Activated T-cell treated with anti-CD3 and anti-CD28 coated beads for 4 hours (primary cell): ENCODE measurements around the gene SLC8A2.
"Not testable (repeated sequence)": the region's sequence is repeated elsewhere in the genome, so short reads cannot be mapped to it uniquely, and the experiment has no call there.

ENCODE experiments used
- DNase-seq: peaks from one replicate; pipeline ENCODE4 v3.0.0-alpha.2; 2020

Gene SLC8A2

DNA sequence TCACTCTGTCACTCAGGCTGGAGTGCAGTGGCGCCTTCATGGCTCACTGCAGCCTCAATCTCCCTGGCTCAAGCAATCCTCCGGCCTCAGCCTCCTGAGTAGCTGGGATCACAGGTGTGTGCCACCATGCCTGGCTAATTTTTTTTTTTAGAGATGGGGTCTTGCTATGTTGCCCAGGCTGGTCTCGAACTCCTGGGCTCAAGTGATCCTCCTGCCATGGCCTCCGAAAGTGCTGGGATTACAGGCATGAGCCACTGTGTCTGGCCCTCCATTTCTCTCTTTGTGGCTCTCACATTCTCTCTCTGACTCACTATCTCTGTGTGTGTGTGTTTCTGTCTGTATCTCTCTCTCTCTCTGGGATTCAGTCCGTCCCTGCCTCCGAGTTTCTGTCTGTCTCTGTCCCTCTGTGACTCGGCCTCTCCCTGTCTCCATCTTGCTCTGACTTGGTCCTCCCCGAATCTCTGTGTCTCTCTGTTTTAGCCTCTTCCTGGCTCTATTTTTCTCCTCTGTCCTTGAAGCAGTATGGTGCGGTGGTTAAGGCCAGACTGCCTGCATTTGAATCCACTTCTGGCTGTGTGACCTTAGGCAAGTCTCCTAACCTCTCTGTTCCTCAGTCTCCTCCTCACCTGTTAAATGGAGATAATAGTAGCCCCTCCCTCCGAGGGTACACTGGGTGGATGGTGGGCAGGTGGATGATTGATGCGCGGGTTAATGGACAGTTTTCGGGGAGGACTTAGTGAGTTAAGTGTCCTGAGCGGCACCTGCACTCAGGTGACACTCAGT lies 63.3 kb downstream of the SLC8A2 start:
- DNase-seq, result no peak

DNA sequence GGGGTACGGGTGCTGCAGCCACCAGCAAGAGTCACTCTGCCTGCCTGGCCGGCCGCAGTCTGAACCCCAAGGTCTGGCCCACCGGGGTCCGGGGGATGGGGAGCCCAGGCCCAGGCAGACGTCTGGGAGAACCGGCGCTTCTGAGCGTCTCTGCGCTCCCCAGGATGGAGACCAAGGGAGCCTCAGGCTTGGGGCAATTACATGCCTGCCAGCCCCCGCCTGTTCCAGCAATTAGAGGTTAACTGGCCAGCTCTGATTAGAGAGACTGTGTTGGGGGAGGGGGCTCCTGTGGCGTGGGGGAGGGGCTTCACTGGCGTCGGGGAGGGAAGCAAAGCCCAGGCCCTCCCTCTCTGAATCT lies 64.3 kb downstream of the SLC8A2 start:
- DNase-seq, result no peak

DNA sequence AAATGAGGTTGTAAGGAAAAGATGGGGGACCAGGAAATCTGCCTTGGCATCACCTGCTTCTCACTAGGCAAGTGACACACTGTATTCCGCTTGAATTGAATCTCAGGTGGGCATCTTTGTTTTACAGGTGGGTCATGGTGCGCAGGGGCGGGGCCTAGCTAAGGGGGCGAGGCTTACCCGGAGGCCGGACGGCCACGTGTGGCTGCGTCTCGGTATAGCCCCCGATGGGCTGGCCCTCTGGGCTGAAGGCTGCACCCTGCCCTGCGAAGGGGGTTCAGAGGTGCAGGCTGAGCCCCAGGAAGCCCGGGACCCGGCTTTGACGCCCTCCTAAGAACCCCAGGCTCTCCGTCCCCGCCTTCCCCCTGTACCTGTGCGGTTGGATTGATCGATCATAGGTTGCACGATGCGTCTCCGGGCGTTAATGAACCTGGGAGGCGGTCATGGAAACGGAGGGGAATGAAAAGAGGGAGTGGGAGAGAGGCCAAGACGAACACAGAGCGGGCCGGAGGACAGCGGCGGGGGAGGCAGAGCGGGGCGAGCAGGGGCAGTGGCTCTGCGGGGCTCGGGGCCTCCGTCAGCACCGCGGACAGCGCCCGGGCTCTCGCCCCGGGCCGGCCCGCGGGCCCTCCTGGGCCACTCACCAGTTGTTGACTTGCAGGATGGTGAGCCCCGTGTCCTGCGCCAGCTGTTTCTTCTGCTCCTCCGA lies 64.8 kb downstream of the SLC8A2 start:
- no peak for DNase-seq

DNA sequence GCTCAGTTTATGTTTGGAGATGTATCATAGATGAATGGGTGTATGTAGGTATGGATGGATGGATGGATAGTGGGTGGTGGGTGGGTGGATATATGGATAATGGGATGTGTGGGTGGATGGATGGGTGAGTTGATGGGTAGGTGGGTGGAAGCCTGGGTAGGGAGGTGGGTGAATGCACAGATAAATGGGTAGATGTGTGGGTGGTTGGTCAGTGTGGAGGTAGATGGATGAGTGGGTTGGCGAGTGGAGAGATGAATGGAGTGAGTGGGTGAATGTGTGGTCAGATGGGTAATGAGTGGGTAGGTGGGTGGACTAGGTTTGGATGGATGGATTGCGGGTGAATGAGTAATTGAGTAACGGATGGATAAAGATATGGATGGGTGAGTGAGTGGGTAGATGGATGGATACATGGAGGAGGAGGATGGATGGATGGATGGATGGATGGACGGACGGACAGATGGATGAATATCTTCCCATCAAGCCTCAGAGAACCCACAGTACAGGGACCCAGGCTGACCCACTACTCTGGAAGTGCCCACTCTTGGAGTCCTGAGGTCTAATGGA lies 65.8 kb downstream of the SLC8A2 start:
- no peak for DNase-seq

DNA sequence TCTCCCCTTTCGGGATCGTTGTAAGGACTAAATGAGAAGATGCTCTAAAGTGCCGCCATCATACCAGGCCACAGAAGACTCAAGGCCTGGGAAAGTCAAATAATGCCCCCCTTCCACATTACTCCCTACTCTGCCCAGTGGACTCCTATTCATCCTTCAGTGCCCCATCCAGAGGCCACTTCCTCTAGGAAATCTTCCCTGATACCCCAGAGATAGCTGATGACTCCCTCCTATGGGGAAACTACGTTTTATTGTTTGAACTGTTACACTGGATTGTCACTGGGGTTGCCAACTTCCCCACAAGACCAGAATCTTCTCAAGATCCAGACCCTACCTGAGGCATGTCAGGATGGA lies 66.5 kb downstream of the SLC8A2 start:
- no peak for DNase-seq

DNA sequence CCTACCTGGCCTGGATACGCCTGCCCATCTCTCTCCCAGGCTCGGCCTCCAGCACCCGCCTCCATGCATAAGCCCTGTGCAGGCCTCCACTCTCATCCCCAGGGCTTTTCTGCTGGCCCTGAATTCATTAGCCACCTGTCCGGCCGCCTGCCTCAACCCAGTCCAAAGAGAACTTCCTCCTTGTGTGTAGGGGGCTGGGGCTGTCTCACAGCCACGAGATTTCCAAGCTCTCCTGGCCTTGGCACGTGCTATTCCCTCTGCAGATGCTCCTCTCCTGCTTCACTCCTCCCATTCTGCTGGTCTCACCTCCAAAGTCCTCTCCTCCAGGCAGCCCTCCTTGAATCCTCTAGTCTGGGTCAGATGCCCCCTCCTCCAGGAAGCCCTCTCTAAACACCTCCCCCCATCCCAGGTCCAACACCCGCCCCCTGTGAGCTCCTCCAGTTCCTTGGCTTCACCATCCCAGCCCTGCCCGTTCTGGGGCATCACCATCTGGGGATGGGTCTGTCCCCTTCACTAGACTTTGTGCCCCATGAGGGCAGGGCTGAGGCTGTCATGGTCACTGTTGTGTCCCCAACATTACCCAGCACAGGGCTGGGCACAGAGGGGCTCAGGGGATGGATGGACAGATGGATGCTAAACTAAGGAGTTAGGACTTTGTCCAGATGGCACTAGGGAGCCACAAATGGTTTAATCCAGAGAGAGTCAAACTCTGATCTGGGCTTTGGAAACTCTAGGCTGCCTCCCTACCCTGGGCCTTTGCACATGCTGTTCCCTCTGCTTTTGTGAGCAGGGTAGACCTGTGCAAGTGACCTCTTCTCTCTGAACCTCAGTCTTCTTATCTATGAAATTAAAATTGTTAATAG lies 67.1 kb downstream of the SLC8A2 start:
- DNase-seq, result no peak

DNA sequence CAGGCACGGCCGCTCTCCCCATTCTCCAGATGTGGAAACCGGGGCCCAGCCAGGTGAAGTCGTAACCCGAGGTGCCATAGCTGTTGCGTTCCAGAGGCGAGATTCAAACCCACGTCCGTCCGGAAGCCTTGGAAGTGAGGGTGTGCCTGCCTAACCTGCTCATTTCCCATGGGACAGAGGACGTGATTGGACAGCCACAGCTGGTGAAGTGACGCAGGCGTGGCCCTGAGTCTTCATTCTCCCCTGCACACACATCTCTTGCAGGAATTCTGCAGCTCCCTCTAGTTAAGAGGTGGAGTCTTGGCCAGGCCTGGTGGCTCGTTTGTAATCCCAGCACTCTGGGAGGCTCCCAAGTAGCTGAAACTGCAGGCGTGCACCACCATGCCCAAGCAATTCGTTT lies 69.2 kb downstream of the SLC8A2 start:
- DNase-seq, result no peak

DNA sequence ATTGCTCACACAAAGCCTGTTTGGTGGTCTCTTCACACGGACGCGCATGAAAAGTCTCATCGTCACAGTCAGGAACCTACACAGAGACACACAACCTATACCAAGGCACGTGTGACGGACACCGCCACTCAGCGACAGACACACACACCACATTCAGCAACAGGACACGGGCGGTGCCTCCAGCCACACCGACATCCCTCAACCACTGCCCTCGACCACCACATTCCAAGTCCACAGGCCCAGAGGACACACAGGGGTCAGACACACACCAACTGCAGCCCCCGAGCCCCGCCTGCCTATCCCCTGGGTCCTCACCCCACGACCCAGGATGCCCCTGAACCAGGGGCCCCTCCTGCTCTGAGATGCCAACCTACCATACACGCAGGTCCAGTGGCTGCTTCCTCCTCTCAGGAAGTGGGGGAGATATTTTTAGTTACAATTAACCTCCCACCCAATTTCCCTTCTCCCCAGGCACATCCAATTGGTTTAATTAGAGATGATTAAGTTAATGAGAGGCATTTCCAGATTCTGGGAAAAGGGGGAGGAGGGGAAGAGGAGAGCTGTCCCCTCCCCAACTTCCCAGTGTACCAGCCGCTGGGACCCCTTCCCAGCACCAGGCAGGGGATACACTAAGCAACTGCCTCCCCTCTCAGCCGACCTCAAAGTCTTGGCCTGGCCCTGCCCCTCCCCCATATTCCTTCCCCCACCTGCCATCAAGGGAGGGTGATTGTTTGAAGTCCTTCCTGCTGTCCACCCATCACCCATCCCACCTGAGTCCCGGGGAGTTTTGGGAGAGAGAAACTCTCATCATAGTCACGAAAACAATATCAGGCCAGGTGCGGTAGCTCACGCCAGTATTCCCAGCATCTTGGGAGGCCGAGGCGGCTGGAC lies 72.7 kb downstream of the SLC8A2 start:
- DNase-seq, result no peak

DNA sequence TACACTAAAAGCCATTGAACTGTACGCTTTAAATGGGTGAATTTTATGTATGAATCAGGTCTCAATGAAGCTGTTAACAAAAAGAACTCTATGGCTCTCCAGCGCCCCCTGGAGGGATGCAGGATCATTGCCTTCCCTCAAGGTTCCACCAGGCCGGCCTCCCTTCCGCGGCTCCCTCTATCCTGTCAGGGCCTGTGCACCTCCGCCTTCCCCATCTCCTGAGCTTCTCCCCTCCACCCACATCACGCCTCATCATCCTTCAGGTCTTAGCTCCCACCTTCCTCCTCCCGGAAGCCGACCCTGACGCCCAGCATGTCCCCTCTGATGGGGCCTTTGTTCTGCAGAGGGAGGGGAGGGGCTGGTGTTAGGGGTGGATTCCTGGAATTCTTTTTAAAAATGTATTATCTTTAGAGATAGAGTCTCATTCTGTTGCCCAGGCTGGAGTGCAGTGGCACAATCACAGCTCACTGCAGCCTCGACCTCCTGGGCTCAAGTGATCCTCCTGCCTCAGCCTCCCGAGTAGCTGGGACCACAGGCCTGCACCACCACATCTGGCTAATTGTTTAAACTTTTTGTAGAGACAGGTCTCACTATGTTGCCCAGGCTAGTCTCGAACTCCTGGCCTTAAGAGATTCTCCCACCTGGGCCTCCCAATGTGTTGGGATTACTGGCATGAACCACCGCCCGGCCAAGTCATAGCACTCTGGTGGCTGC lies 80.0 kb downstream of the SLC8A2 start:
- peak; percentile 80 for DNase-seq

DNA sequence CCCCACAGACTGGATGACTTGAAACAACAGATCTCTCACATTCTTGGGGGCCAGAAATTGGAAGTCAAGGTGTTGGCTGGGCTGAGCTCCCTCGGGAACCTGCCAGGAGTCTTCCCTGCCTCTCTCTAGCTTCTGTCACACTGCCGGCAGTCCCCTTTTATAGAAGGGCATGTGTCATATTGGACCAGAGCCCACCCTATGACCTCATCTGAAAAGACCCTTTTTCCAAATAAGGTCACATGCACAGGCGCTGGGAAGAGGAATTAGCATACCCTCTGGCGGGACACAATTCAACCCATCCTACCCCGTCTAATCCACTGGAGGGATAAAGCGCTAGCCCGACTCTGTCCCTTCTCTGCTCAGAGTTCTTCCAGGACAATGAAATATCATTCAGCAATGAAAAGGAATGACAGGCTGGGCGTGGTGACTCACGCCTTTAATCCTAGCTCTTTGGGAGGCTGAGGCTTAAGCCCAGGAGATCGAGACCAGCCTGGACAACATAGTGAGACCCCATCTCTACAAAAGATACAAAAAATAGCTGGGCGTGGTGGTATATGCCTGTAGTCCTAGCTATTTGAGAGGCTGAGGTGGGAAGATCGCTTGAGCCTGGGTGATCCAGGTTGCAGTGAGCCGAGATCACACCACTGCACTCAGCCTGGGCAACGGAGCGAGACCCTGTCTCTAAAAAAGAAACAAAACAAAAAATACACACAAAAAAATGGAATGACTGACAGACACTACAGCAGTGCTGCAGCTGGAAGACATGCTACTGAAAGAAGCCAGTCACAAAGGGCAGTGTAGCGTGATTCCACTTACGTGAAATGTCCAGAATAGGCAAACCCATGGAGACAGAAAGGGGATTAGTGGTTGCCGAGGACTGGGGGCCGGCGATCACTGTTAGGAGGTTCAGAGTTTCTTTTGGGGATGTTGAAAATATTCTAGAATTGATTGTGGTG lies 80.9 kb downstream of the SLC8A2 start:
- no peak for DNase-seq

DNA sequence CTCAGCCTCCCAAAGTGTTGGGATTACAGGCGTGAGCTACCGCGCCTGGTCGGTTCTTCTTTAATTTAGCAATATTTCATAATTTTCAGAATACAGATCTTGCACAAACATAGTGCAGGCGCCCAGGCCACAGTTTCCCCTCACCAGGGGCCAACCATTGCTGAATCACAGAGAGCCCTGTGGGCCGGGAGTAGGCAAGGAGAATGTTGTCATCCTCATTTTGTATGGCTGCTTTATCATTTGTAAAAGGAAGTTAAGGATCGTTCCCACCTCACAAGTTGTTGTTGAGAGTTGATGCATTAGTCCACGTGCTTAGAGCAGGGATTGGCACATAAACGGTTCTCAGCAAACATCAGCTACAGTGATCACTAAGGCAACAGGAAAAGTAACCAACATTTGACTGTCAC lies 82.5 kb downstream of the SLC8A2 start:
- DNase-seq, result no peak

DNA sequence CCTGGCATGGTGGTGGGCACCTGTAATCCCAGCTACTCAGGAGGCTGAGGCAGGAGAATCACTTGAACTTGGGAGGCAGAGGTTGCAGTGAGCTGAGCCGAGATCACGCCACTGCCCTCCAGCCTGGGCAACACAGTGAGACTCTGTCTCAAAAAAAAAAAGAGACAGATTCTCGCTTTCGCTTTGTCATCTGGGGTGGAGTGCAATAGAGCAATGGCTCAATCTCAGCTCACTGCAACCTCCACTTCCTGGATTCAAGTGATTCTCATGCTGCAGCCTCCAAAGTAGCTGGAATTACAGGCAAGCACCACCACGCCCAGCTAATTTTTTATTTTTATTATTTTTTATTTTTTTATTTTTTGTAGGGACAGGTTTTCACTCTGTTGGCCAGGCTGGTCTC lies 83.0 kb downstream of the SLC8A2 start:
- not testable (repeated sequence) for DNase-seq

DNA sequence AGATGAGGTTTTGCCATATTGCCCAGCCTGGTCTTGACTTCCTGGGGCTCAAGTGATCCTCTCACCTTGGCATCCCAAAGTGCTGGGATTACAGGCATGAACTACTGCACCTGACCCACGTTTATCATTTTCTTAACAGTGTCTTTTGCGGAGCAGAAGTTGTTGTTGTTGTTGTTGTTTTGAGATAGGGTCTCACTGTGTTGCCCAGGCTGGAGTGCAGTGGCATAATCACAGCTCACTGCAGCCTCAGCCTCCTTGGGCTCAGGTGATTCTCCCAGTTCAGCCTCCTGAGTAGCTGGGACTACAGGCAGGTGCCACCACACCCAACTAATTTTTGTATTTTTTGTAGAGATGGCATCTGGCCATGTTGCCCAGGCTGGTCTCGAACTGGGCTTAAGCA lies 84.1 kb downstream of the SLC8A2 start:
- DNase-seq, result not testable (repeated sequence)

DNA sequence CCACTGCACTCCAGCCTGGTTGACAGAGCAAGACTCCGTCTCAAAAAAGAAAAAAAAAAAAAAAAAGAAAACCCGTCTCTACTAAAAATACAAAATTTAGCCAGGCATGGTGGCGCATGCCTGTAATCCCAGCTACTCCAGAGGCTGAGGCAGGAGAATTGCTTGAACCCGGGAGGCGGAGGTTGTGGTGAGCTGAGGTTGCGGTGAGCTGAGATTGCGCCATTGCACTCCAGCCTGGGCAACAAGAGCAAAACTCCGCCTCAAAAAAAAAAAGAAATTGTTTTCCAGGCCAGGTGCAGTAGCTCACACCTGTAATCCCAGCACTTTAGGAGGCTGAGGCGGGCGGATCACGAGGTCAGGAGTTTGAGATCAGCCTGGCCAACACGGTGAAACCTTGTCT lies 85.1 kb downstream of the SLC8A2 start:
- DNase-seq, result not testable (repeated sequence)

DNA sequence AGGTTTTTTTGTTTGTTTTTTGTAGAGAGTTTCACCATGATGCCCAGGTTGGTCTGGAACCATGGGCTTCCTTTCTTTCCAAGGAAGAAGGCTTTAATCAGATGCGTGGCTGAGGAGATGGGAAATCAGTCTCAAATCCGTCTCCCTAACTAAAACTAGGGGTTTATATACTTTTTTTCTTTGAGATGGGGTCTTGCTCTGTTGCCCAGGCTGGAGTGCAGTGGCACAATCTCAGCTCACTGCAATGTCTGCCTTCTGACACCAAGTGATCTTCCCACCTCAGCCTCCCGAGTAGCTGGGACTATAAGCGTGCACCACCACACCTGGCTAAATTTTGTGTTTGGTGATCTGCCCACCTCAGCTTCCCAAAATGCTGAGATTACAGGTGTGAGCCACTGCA lies 87.2 kb downstream of the SLC8A2 start:
- DNase-seq, result not testable (repeated sequence)

DNA sequence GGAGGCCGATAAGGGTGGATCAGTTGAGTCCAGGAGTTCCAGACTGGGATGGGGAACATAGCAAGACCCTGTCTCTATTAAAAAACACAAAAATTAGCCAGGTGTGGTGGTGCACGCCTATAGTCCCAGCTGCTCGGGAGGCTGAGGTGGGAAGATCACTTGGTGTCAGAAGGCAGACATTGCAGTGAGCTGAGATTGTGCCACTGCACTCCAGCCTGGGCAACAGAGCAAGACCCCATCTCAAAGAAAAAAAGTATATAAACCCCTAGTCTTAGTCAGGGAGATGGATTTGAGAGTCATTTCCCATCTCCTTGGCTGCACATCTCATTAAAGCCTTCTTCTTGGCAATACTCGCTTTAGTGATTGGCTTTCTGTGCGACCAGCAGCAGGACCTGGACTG lies 87.8 kb downstream of the SLC8A2 start:
- DNase-seq, result not testable (repeated sequence)

DNA sequence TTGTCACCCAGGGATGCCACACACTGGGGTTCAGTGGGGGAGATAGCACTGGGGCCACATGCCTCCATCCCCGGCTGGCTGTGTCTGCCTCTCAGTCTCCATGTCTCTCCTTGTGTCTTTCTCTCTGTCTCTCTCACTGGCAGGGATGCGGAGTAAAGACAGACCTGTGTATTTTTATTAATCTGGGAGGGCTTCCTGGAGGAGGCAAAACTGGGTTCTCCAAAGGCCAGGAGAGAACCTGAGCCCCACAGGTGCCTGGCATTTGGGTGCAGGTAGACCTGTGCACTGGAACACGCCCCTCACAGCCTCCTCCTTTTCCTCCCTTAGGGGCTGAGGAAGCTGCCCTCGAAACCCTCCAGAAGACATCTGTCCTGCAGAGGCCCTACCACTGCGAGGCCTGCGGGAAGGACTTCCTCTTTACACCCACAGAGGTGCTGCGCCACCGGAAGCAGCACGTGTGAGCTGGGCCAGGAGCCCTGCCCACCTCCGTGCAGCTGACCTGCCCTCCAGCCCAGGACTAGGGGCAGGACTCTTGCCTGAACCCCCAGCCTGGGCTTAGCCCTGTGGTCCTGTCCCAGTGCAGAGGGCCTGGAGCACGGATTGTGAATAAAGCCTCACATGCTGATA lies 89.9 kb downstream of the SLC8A2 start:
- no peak for DNase-seq

DNA sequence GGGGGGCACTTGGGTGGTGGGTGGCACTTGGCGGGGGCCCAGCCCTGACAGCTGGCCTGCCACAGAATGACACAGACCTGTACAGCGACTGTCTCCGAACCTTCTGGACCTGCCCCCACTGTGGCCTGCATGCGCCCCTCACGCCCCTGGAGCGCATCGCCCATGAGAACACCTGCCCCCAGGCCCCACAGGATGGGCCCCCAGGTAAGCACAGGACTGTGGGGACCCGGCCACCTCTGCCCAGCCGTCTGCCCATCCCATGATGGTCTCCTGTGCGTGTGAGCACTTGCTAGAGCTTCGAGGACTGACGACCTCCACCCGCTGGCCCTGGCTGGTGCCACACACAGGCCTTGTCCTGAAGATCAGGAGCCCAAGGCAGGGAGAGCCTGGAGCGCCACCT lies 90.6 kb downstream of the SLC8A2 start:
- no peak for DNase-seq

DNA sequence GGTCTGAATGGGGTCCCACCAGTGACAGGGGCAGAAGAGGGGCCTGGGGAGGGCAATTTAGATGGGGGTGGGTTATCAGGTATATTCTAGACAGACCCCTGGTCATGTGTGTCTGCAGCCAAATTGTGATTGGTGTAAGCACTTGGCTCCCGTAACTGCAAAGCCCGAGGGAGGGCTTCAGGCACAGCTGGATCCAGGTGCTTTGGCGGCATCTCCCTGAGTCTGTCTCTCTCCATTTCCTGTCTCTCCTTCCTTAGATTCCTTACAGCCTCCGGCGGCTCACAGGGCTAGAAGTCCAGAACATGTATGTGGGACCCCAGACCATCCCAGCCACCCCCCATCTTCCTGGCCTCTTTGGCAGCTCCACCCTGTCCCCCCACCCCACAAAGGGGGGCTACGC lies 91.1 kb downstream of the SLC8A2 start:
- no peak for DNase-seq

DNA sequence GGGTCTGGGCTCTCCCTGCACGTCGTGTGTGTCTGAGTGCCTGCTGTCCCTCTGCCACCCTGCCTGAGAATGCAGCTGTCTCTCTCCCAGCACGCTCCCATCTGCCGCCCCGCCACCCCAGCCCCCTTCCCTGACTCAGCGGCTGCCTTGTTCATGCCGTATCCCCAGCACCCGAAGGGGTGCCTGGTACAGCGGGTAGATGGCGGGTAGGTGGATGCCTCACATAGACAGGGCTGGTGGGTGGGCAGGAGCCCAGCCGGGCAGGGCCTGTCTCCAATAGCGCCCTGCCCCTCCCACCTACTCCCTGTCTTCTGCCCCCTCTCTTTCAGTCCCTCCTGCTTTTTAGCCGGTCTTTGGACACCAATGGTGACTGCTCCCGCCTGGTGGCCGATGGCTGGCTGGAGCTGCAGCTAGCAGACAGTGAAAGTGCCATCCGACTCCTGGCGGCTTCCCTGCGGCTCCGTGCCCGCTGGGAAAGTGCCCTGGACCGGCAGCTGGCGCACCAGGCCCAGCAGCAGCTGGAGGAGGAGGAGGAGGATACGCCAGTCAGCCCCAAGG lies 92.2 kb downstream of the SLC8A2 start:
- DNase-seq, result no peak
